Gastroesophageal sphincter (tissue), 4 donors: Measurements from ENCODE around the gene C9orf153. TPM values are rescaled to one million over a fixed set of nuclear protein-coding genes. Genes with fewer than 3 reads are reported as not detected.
A peak's percentile ranks its signal among the peaks of the same experiment; 100 is the strongest.

Experiments
- ATAC-seq: fragments of 150-250 bp; one replicate; pipeline ENCODE4 v1.9.1; 2016; ENCODE audit warnings: mild to moderate bottlenecking, moderate library complexity
- H3K27ac ChIP-seq, 4 donors: fragments of 200-600 bp; sonication (generic) in 3 of 4; 1 replicate in 3 of 4; 2 replicates in 1 of 4; pipeline ENCODE4 v1.5.1; 2016 to 2019
- H3K27me3 ChIP-seq: fragments of 200-600 bp; sonication (generic); one replicate; pipeline ENCODE4 v1.5.1; 2019
- H3K36me3 ChIP-seq, 2 donors: fragments of 200-600 bp; sonication (generic); one replicate each; pipeline ENCODE4 v1.5.1; 2019; ENCODE audit warnings: control low read depth in 1 of 2
- H3K4me1 ChIP-seq, 3 donors: fragments of 200-600 bp; sonication (generic); 1 replicate in 2 of 3; 2 replicates in 1 of 3; pipeline ENCODE4 v1.5.1; 2016 to 2019; ENCODE audit warnings: control low read depth in 2 of 3
- H3K4me3 ChIP-seq, 2 donors: fragments of 200-600 bp; sonication (generic); one replicate each; pipeline ENCODE4 v1.5.1; 2019; ENCODE audit warnings: mild to moderate bottlenecking in 1 of 2, moderate library complexity in 1 of 2
- H3K9me3 ChIP-seq, 3 donors: fragments of 200-600 bp; sonication (generic); one replicate each; pipeline ENCODE4 v1.5.1; 2017 to 2019; ENCODE audit warnings: control low read depth in 2 of 3
- EP300 ChIP-seq: sonication (generic); formaldehyde crosslinking; IDR thresholded peaks from one replicate; pipeline ENCODE4 v1.6.1; 2017; ENCODE audit warnings: antibody characterized with exemption, mild to moderate bottlenecking
- POLR2A ChIP-seq, 2 donors: fragments of 450-650 bp; IDR thresholded peaks; one replicate each; pipeline ENCODE4 v1.6.1; 2017; ENCODE audit warnings: antibody characterized with exemption in 2 of 2, mild to moderate bottlenecking in 2 of 2, moderate library complexity in 1 of 2
- POLR2AphosphoS5 ChIP-seq: sonication (generic); formaldehyde crosslinking; IDR thresholded peaks from one replicate; pipeline ENCODE4 v1.6.1; 2017; ENCODE audit warnings: antibody characterized with exemption
- whole genome bisulfite sequencing, 2 donors: methylation state at CpG; one replicate each; pipeline ENCODE4 v1.1.5; 2018; ENCODE audit warnings: low coverage in 1 of 2; 5-methylcytosine and 5-hydroxymethylcytosine counted together
- total RNA-seq, 4 donors: library from RNA; depleted of rRNA; stranded (reverse); fragments of >200 nt; gene quantifications; one replicate each; pipeline ENCODE4 v1.1.0, GENCODE V29; 2016
- TF ChIP-seq, protein P1 (sequence below), 4 experiments: fragments of 200-600 bp in 2 of 4; fragments of 450-650 bp in 2 of 4; sonication (generic) in 1 of 4; IDR thresholded peaks; one replicate each; pipeline ENCODE4 v1.5.1; 2017 to 2019; ENCODE audit warnings: antibody characterized with exemption in 4 of 4, mild to moderate bottlenecking in 2 of 4, moderate library complexity in 2 of 4

Gene C9orf153
- total RNA-seq, 4 donors from 2014 or later: 0.31 to 0.54 (median 0.47) TPM; not detected in 1

GRCh38 chr9:86285261-86285660 is 25.8 kb upstream of the C9orf153 start:
- 43 to 65% methylated on average over 2 of the region's 2 CpGs for WGBS, 2 donors
- Histone ChIP-seq H3K4me3 (no peak overlapping the region), H3K27me3 (no peaks in the 10 kb centered on the region), H3K36me3 (peaks cover 0 to 17% of the 10 kb centered on the region in 2 donors), H3K9me3 (no peaks in the 10 kb centered on the region), H3K27ac (peak overlapping the region in 1 of 4 donors; percentile 6), H3K4me1 (peaks cover 0 to 23% (median 9%) of the 10 kb centered on the region in 3 donors)
- ATAC-seq: no peak
- TF ChIP-seq POLR2AphosphoS5: no peak
- TF ChIP-seq, protein P1, sequence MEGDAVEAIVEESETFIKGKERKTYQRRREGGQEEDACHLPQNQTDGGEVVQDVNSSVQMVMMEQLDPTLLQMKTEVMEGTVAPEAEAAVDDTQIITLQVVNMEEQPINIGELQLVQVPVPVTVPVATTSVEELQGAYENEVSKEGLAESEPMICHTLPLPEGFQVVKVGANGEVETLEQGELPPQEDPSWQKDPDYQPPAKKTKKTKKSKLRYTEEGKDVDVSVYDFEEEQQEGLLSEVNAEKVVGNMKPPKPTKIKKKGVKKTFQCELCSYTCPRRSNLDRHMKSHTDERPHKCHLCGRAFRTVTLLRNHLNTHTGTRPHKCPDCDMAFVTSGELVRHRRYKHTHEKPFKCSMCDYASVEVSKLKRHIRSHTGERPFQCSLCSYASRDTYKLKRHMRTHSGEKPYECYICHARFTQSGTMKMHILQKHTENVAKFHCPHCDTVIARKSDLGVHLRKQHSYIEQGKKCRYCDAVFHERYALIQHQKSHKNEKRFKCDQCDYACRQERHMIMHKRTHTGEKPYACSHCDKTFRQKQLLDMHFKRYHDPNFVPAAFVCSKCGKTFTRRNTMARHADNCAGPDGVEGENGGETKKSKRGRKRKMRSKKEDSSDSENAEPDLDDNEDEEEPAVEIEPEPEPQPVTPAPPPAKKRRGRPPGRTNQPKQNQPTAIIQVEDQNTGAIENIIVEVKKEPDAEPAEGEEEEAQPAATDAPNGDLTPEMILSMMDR (IDR thresholded peaks at IDR 0.05): no peak
- TF ChIP-seq POLR2A (IDR thresholded peaks at IDR 0.05): no peak
- no peak for TF ChIP-seq EP300

- peak overlapping the region; percentile 87 to 99 (median 98) for H3K27ac ChIP-seq
- 8 to 19% methylated on average over 9 to 10 of the region's 12 CpGs for WGBS, 2 donors
- peak overlapping the region; percentile 76 to 93 for H3K4me3 ChIP-seq
- H3K36me3 ChIP-seq: peaks cover 0 to 7% of the 10 kb centered on the region in 2 donors
- TF ChIP-seq POLR2AphosphoS5 (no peak), POLR2A (IDR thresholded peaks at IDR 0.05) (no peak), EP300 (no peak)
- TF ChIP-seq, protein P1 (IDR thresholded peaks at IDR 0.05): no peak
- peaks cover 0 to 42% (median 16%) of the 10 kb centered on the region in 3 donors for H3K4me1 ChIP-seq
- peak; percentile 46 for ATAC-seq
- H3K9me3 ChIP-seq: no peaks in the 10 kb centered on the region
- H3K27me3 ChIP-seq: no peaks in the 10 kb centered on the region
Measured at GRCh38 chr9:86282979-86283535, 23.6 kb upstream of the C9orf153 start.

- Histone ChIP-seq H3K36me3 (peaks cover 0 to under 1% of the 10 kb centered on the region in 2 donors), H3K27me3 (no peaks in the 10 kb centered on the region), H3K27ac (peak within 1 kb of the TSS; percentile 87 to 99 (median 98)), H3K4me3 (peak within 1 kb of the TSS; percentile 76 to 93), H3K9me3 (no peaks in the 10 kb centered on the region), H3K4me1 (peaks cover 0 to 50% (median 16%) of the 10 kb centered on the region in 3 donors)
- peak; percentile 94 for ATAC-seq
- 4% methylated on average over 5 of the region's 101 CpGs; no CpG with 5 or more reads in 1 of the 2 donors for WGBS, 2 donors
- TF ChIP-seq EP300: no peak
- peak; percentile 86 to 87 for TF ChIP-seq POLR2A (IDR thresholded peaks at IDR 0.05)
- peak; percentile 85 for TF ChIP-seq POLR2AphosphoS5
Measured at GRCh38 chr9:86282077-86282978, 22.9 kb upstream of the C9orf153 start, which contains the start of gene ISCA1. Gene ISCA1 (minus strand): TSS chr9:86282538. CDS start chr9:86282458, 80 bp downstream.

DNA sequence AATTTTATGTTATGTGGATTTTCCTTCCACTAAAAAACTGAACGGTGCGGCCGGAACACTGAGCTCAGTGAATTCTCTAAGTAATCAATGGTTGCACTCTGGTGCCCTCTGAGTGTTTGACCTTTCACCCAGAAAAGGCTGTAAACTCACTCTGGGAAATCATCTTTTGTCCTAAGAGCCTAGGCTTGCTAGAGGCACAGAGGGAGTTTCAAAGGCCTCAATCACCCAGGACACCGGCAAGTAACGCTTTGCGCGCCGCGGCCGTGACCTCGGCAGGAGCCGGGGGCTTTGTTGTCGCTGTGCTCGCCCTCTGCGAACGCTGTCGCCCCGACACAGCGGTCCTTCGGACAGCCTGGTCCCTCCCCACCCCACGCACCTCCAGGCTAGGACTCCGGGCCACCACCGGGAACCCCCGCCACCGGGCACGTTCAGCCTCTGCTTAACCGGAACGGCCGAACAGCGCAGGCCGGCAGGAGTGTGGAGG is 22.2 kb upstream of the C9orf153 start:
- Histone ChIP-seq H3K9me3 (no peaks in the 10 kb centered on the region), H3K4me1 (peaks cover 0 to 55% (median 16%) of the 10 kb centered on the region in 3 donors), H3K36me3 (no peaks in the 10 kb centered on the region), H3K27ac (peak overlapping the region; percentile 87 to 99 (median 98)), H3K4me3 (peak overlapping the region; percentile 76 to 93), H3K27me3 (no peaks in the 10 kb centered on the region)
- TF ChIP-seq, protein P1 (IDR thresholded peaks at IDR 0.05): peak in 1 of 4 experiments; percentile 12
- TF ChIP-seq POLR2AphosphoS5: no peak
- 0% methylated on average over 3 of the region's 31 CpGs; no CpG with 5 or more reads in 1 of the 2 donors for WGBS, 2 donors
- ATAC-seq: no peak

DNA sequence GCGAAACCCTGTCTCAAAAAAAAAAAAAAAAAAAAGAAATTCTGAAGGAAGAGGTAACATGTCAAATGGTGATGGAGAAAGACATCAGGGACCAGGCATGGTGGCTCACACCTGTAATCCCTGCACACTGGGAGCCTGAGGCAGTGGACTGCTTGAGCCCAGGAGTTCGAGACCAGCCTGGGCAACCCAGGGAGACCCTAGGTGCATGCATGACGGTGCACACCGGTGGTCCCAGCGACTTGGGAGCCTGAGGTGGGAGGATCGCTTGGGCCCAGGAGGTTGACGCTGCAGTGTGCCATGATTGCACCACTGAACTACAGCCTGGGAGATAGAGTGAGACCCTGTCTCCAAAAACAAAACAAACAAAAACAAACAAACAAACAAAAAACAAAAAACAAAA is 21.1 kb upstream of the C9orf153 start:
- Histone ChIP-seq H3K4me1 (peaks cover 0 to 65% (median 19%) of the 10 kb centered on the region in 3 donors), H3K36me3 (no peaks in the 10 kb centered on the region), H3K27ac (no peak overlapping the region), H3K27me3 (no peaks in the 10 kb centered on the region), H3K9me3 (no peaks in the 10 kb centered on the region), H3K4me3 (peak overlapping the region in 1 of 2 donors; percentile 93)
- TF ChIP-seq, protein P1 (IDR thresholded peaks at IDR 0.05): no peak
- no peak for ATAC-seq
- WGBS, 2 donors: 70 to 91% methylated on average over 2 to 6 of the region's 7 CpGs
